DOHH2 (cell line): Measurements from ENCODE around the gene B4GALT5.

Experiments used
- EZH2phosphoT487 ChIP-seq: fragments of 200-600 bp; sonication (generic); IDR thresholded peaks from 2 replicates; pipeline ENCODE4 v1.6.1; 2017; ENCODE audit warnings: borderline replicate concordance, mild to moderate bottlenecking, antibody characterized with exemption, low read length, moderate library complexity, mixed read lengths
- TF ChIP-seq, protein P1 (sequence below): fragments of 200-600 bp; sonication (generic); IDR thresholded peaks from one replicate; pipeline ENCODE4 v1.5.1; 2014; ENCODE audit warnings: antibody characterized with exemption, mild to moderate bottlenecking, low read depth, low read length; ENCODE audit not compliant: poor library complexity, severe bottlenecking

DNA sequence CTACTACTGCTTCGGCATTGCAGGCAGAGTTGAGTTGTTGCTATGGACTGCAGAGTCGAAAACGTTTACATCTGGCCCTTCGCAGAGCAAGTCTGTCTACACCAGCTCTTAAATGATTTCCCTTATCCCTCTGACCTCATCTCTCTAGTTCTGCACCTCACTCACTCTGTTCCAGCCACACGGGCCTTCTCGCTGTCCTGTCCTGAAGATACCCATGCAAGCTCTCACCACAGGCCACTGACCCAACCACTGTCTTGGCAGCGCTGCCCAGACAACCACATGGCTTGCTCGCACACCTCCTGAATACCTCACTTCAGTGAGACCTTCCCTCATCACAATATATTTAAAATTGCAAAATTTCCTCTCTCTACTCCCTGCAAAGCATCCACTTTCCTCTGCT, 31.4 kb downstream of the B4GALT5 start:
- no peak for TF ChIP-seq EZH2phosphoT487
- TF ChIP-seq, protein P1, sequence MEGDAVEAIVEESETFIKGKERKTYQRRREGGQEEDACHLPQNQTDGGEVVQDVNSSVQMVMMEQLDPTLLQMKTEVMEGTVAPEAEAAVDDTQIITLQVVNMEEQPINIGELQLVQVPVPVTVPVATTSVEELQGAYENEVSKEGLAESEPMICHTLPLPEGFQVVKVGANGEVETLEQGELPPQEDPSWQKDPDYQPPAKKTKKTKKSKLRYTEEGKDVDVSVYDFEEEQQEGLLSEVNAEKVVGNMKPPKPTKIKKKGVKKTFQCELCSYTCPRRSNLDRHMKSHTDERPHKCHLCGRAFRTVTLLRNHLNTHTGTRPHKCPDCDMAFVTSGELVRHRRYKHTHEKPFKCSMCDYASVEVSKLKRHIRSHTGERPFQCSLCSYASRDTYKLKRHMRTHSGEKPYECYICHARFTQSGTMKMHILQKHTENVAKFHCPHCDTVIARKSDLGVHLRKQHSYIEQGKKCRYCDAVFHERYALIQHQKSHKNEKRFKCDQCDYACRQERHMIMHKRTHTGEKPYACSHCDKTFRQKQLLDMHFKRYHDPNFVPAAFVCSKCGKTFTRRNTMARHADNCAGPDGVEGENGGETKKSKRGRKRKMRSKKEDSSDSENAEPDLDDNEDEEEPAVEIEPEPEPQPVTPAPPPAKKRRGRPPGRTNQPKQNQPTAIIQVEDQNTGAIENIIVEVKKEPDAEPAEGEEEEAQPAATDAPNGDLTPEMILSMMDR = no peak
